Ovary (tissue), 3 donors: ENCODE data around the gene CUL3.

ENCODE experiments used
- EP300 ChIP-seq: sonication (generic); formaldehyde crosslinking; IDR thresholded peaks from one replicate; pipeline ENCODE4 v1.6.1; 2017; ENCODE audit warnings: antibody characterized with exemption
- POLR2A ChIP-seq: fragments of 450-650 bp; IDR thresholded peaks from one replicate; pipeline ENCODE4 v1.6.1; 2017; ENCODE audit warnings: antibody characterized with exemption, mild to moderate bottlenecking, moderate library complexity
- TF ChIP-seq, protein P1 (sequence below), 3 donors: fragments of 450-650 bp in 2 of 3; fragments of 200-600 bp in 1 of 3; IDR thresholded peaks; one replicate each; pipeline versions ENCODE4 v1.5.1 to v1.8.0; 2016 to 2022; ENCODE audit warnings: antibody characterized with exemption in 3 of 3, mild to moderate bottlenecking in 1 of 3
- donor health status: DM: no; HTN: no; CAD: no.

GRCh38 chr2:224576088-224576715, 9.0 kb downstream of the CUL3 start:
- TF ChIP-seq, protein P1, sequence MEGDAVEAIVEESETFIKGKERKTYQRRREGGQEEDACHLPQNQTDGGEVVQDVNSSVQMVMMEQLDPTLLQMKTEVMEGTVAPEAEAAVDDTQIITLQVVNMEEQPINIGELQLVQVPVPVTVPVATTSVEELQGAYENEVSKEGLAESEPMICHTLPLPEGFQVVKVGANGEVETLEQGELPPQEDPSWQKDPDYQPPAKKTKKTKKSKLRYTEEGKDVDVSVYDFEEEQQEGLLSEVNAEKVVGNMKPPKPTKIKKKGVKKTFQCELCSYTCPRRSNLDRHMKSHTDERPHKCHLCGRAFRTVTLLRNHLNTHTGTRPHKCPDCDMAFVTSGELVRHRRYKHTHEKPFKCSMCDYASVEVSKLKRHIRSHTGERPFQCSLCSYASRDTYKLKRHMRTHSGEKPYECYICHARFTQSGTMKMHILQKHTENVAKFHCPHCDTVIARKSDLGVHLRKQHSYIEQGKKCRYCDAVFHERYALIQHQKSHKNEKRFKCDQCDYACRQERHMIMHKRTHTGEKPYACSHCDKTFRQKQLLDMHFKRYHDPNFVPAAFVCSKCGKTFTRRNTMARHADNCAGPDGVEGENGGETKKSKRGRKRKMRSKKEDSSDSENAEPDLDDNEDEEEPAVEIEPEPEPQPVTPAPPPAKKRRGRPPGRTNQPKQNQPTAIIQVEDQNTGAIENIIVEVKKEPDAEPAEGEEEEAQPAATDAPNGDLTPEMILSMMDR (IDR thresholded peaks at IDR 0.05): no peak
- TF ChIP-seq EP300 (no peak), POLR2A (no peak)
